HG03135 (cell line): Measurements from ENCODE around the gene KDM4B.

Experiments
- ATAC-seq: cut with Tn5 transposase; IDR thresholded peaks from one replicate; pipeline ENCODE4 v1.9.1; 2021; ENCODE audit warnings: mild to moderate bottlenecking, moderate library complexity; ENCODE audit not compliant: unreplicated experiment

KDM4B gene

DNA sequence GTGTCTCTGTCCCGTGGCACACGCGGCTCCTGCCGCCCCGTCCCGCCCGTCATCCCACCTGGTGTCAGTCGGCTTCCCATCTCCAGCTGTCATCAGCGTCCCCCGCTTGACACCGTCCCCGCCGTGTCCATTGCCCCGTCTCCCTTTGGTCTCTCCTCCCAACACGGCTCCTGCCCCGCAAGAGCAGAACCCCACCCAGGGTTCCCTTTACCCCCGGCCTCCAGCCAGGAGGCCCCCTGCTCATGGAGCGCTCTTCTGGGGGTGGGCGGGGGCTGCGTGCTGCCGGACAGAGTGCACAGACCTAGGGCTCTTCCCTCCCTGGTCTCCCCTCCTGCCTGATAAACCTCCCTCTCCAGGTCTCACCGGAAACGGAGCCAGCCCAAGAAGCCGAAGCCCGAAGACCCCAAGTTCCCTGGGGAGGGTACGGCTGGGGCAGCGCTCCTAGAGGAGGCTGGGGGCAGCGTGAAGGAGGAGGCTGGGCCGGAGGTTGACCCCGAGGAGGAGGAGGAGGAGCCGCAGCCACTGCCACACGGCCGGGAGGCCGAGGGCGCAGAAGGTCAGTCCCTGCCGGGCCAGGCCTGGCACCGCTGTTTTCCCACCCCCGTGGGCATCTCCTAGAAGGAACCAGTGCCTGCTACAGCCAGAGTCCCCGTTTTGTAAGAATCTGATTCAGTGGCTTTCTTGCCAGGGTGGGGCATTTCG lies 150.5 kb downstream of the KDM4B start:
- no peak for ATAC-seq

- ATAC-seq = no peak
These were observed 151.4 kb downstream of the KDM4B start for GRCh38 chr19:5120321-5120720.

DNA sequence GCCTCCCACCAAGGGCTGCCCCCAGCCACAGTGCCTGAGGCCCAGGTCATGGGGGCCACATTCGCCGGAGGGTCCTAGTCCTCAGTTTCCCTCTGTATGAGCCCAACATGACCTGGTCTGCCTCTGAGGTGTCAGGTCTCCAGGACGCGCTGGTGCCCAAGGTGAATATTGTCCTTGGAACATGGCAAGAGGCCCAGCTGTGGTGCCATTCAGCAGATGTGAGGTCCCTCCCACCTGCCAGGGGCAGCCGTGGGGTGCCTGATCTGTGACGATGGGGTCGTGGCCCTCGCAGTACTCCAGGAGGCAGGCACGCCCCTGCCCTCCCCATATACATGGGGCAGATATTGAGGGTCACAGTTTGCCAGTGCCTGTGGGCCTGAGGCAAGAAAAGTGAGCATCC lies 151.9 kb downstream of the KDM4B start:
- ATAC-seq = no peak

- no peak for ATAC-seq
These were observed 152.6 kb downstream of the KDM4B start for GRCh38 chr19:5121266-5122120.

- no peak for ATAC-seq
These were observed 153.1 kb downstream of the KDM4B start for GRCh38 chr19:5122121-5122400.

GRCh38 chr19:5122671-5123409 lies 153.9 kb downstream of the KDM4B start:
- ATAC-seq = no peak

DNA sequence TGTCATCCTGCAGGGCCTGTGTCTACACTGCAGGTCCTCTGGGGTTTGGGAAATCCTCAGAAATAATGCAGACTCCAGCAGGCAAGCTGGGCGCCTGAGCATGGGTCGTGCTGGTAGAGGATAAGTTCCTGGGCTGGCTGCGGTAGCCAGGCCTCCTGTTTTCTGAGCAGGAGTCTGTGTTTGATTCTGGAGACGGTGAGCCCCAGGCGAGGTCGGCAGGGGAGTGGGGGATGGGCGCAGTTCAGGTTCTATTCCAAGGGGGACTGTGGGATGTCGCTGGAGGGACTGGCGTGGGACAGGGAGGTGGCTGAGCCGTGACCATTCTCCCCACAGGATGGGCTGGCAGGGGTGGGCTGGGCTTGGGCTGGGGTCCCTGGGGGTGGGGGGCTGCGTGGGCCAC lies 154.7 kb downstream of the KDM4B start:
- no peak for ATAC-seq

GRCh38 chr19:5124111-5124855 lies 155.4 kb downstream of the KDM4B start:
- no peak for ATAC-seq

DNA sequence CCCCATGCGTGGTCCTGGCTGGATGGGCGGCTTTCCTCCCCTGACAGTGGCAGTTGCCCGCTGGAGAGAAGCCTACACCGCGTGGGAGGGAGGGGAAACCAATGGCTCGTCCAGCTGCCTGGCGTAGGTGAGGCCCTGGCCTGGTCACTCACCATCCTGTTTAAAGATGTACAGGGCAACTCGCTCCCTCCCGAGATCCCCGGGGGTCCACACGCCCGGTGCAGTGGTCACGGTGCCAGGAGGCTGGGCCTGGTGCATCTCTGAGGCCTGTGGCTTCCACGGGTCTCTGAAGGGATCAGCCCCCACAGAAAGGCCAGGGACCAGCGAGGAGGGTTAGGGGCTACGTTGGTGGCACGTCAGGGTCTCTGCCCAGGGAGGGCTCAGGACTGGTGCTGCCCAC lies 156.5 kb downstream of the KDM4B start:
- no peak for ATAC-seq

- no peak for ATAC-seq
These were observed 157.0 kb downstream of the KDM4B start for GRCh38 chr19:5125797-5126497.

DNA sequence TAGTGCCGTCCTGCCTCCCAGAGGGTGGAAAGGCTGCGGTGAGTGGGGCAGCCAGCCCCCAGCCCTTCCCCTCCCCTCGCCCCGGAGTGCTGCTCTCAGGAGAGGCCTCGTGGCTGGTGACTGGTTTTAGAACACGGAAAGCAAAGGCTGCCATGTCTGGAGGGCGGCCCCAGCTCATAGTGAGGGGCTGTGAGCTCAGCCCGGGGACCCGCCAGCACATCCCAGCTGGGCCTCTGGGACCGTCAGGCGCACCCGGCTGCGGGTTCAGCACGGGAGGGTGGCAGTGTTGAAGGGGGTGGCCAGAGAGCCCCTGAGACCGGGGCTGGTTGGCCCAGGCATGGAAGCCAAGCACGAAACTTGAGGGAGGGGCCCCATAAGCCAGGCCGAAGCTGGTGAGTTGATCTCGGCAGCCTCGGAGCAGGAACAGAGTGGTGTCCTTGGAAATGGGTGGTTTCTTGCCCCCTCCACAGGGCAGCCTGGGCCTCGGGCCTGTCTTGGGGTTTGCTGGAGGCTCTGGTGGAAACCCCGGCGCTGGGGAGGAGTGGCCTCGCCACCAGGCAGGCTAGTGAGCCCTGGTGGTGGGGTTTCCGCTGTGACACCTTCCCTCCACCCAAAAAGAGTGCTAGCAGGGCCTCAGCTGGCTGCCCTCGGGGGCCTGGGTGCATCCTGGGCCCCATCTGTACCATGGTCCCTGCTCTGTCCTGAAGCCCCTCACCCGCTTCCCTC lies 157.7 kb downstream of the KDM4B start:
- no peak for ATAC-seq

GRCh38 chr19:5127717-5128116 lies 158.8 kb downstream of the KDM4B start:
- no peak for ATAC-seq

GRCh38 chr19:5128251-5128935 lies 159.5 kb downstream of the KDM4B start:
- no peak for ATAC-seq

DNA sequence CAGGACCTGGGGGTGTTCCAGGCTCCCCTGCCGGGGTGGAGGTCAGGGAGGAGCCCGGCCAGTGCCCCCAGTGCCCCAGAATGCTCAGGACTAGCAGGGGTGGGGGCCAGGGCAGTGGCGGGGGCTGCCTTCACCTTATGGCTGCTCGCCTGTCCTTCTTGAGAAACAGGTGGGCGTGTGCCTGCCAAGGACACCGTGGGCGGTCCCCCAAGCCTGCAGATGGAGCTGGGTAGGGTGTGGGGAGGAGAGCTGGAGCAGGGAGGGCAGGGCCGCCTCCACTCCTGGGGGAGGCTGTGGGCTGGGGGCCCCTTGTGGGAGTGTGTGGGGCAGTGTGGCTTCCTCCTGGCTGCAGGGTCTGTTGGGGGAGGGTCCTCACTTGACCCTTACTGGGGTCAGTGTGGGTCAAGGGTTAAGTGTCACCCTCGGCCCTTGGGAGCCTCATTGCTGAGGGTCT lies 160.1 kb downstream of the KDM4B start:
- no peak for ATAC-seq

- ATAC-seq = no peak
These were observed 160.8 kb downstream of the KDM4B start for GRCh38 chr19:5129691-5130090.

DNA sequence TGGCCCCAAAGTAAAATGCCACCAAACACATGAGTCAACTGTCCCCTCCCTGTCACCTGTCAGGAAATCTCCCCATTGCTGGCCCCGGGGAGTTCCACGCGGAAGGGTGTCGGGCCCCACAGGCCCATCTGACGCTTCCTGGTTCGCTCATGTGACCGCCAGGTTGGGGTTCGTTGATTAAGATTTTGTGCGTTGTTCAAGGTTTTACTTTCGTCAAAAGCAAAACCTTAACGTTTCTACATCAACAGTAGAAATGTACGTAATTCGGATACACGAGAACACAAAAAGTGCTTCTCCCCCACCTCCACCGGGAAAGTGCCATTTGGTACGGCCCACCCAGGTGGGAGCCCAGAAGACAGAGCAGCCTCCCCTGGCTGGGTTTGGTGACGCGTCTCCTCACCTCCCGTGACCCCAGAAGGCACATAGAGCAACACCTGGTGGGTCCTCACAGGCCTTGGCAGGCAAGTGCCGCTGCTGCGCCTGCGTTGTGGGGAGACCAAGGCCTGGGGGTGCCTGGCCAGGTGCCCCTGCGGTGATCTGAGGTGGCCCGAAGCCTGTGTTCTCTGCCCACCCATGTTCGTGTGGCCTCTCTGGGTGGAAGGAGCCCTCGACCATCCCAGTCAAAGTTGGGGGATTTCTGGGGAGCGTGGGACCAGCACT lies 161.6 kb downstream of the KDM4B start:
- ATAC-seq = peak; percentile 41

DNA sequence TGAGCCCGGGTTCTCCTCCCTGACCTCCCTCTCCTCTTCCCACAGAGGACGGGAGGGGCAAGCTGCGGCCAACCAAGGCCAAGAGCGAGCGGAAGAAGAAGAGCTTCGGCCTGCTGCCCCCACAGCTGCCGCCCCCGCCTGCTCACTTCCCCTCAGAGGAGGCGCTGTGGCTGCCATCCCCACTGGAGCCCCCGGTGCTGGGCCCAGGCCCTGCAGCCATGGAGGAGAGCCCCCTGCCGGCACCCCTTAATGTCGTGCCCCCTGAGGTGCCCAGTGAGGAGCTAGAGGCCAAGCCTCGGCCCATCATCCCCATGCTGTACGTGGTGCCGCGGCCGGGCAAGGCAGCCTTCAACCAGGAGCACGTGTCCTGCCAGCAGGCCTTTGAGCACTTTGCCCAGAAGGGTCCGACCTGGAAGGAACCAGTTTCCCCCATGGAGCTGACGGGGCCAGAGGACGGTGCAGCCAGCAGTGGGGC lies 162.2 kb downstream of the KDM4B start:
- ATAC-seq = peak; percentile 21

- ATAC-seq = no peak
These were observed 162.7 kb downstream of the KDM4B start for GRCh38 chr19:5131506-5132205.
